NOMO-1 (cell line): Measurements from ENCODE around the gene SYNJ2.

Experiments used
- DNase-seq, 2 experiments: peaks; one replicate each; lab custom pipeline; 2025; ENCODE audit not compliant: unreplicated experiment in 2 of 2; lab: John Stamatoyannopoulos, UW

Gene SYNJ2

GRCh38 chr6:158010591-158011477 is 29.2 kb downstream of the SYNJ2 start:
- no peak for DNase-seq

GRCh38 chr6:158011478-158011920 is 29.8 kb downstream of the SYNJ2 start:
- no peak for DNase-seq

- DNase-seq, result no peak
Measured at GRCh38 chr6:158011980-158012566, 30.4 kb downstream of the SYNJ2 start.

- no peak for DNase-seq
Measured at GRCh38 chr6:158013904-158014504, 32.3 kb downstream of the SYNJ2 start.

GRCh38 chr6:158014505-158015187 is 33.0 kb downstream of the SYNJ2 start:
- no peak for DNase-seq

GRCh38 chr6:158015188-158015506 is 33.5 kb downstream of the SYNJ2 start:
- no peak for DNase-seq

GRCh38 chr6:158016571-158017383 is 35.1 kb downstream of the SYNJ2 start:
- DNase-seq, result no peak

- no peak for DNase-seq
Measured at GRCh38 chr6:158017621-158018040, 36.0 kb downstream of the SYNJ2 start.

GRCh38 chr6:158018041-158018771 is 36.5 kb downstream of the SYNJ2 start:
- no peak for DNase-seq

GRCh38 chr6:158018851-158019361 is 37.2 kb downstream of the SYNJ2 start:
- DNase-seq, result no peak

GRCh38 chr6:158019416-158019815 is 37.8 kb downstream of the SYNJ2 start:
- DNase-seq, result no peak

GRCh38 chr6:158020272-158020711 is 38.6 kb downstream of the SYNJ2 start:
- DNase-seq, result no peak

GRCh38 chr6:158020811-158021210 is 39.1 kb downstream of the SYNJ2 start:
- DNase-seq, result no peak

GRCh38 chr6:158021376-158021775 is 39.7 kb downstream of the SYNJ2 start:
- no peak for DNase-seq

- no peak for DNase-seq
Measured at GRCh38 chr6:158021814-158022748, 40.4 kb downstream of the SYNJ2 start.

GRCh38 chr6:158022749-158023596 is 41.3 kb downstream of the SYNJ2 start:
- DNase-seq, result no peak

GRCh38 chr6:158023597-158023939 is 41.9 kb downstream of the SYNJ2 start:
- no peak for DNase-seq
